HUES6 (cell line): ENCODE results near the gene RAD54L.

Experiments
- H3K27ac ChIP-seq: 2 replicates; pipeline ENCODE4 v1.7.0; 2013; ENCODE audit warnings: low read depth, mild to moderate bottlenecking, low read length, inconsistent platforms
- H3K27me3 ChIP-seq: 2 replicates; pipeline ENCODE4 v1.6.1; 2013; ENCODE audit warnings: low read length; ENCODE audit not compliant: control insufficient read depth, insufficient read depth
- H3K36me3 ChIP-seq: 2 replicates; pipeline ENCODE4 v1.6.1; 2013; ENCODE audit warnings: low read length; ENCODE audit not compliant: control insufficient read depth, insufficient read depth
- H3K4me1 ChIP-seq: 2 replicates; pipeline ENCODE4 v1.6.1; 2013; ENCODE audit warnings: low read length; ENCODE audit not compliant: control insufficient read depth, insufficient read depth
- H3K4me3 ChIP-seq: 2 replicates; pipeline ENCODE4 v1.5.1; 2013; ENCODE audit warnings: low read depth, low read length
- H3K9ac ChIP-seq: one replicate; pipeline ENCODE4 v1.6.1; 2013; ENCODE audit warnings: mild to moderate bottlenecking, low read length
- H3K9me3 ChIP-seq: 2 replicates; pipeline ENCODE4 v1.6.1; 2013; ENCODE audit warnings: low read depth, low read length; ENCODE audit not compliant: control insufficient read depth, insufficient read depth

The RAD54L gene

DNA sequence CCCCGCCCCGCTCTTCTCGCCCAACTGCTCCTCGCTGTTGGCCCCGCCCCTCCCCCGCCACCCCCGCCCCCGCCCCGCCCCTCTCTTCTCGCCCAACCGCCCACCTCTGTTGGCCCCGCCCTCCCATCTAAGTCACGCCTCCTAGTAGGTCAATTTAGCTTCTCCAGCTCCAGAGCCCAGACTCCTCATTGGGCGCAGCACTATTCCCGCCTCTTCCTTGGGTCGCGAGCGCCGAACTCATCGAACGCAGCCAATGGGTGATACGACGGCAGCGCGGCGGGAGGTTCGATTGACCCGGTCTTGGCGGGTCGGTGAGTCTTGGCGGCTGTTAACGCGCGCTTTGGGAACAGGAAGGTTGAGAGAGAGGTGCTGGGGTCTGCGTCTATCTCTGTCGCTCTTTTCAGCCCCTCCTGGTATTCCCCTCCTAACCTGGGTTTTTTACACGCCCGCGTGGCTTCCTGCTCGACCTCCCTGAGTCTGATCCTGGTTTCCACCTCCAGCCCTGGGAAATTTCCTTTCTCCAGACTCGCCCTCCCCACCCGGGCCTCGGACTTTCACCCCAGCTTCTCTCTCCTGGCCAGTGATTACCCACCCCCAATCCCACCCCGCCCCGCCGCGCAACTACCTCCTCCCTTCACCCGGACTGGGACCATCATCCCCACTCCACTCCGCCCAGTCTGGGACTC lies at the start of gene RAD54L:
RAD54L (plus strand) TSS at position 328 of the 686 bp plus-strand sequence. CDS start 643 bp downstream, outside the sequence.
- Histone ChIP-seq H3K27ac (peak within 1 kb of the TSS; percentile 10; the same call in 1 of the 2 replicates), H3K4me3 (peak within 1 kb of the TSS; percentile 92), H3K36me3 (peaks cover 39% of the 10 kb centered on the region), H3K4me1 (peaks cover 13% of the 10 kb centered on the region; the same call in 1 of the 2 replicates), H3K27me3 (no peaks in the 10 kb centered on the region), H3K9ac (peak within 1 kb of the TSS; percentile 96), H3K9me3 (no peaks in the 10 kb centered on the region)

- Histone ChIP-seq H3K36me3 (peaks cover 15% of the 10 kb centered on the region), H3K4me1 (peaks cover 7% of the 10 kb centered on the region; the same call in 1 of the 2 replicates), H3K27ac (no peak within 1 kb of the TSS; the same call in 1 of the 2 replicates)
These were observed 49.4 kb upstream of the RAD54L start, which contains the start of gene POMGNT1 for GRCh38 chr1:46197964-46198811. Gene POMGNT1, minus strand, starts transcription at chr1:46198434. Its CDS starts 613 bp downstream, at chr1:46197821.

DNA sequence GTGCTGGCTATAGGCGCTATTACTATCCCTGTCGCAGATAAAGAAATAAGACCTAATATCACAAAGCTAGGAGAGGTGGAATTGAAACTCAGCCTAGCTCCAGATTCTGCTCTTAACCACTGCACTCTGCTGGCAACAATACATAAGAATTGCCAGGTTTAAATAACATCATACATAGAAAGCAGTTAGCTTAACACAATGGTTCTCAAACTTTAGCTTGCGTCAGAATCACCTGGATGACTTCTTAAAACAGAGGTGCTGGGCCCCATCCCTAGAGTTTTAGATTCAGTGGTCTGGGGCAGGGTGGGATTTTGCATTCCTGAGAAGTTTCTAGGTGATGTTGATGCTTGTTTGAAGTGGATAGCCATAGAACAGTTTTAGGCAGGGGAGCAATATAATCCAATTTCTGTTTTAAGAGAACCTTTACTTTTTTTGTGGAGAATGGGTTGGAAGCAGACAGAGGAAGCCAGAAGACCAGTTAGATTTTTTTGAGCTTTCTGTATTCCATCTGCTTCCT lies 48.3 kb upstream of the RAD54L start:
- Histone ChIP-seq H3K4me1 (peaks cover 12% of the 10 kb centered on the region), H3K9me3 (no peaks in the 10 kb centered on the region), H3K4me3 (peak overlapping the region; percentile 81; the same call in 1 of the 2 replicates), H3K27me3 (no peaks in the 10 kb centered on the region), H3K36me3 (peaks cover 8% of the 10 kb centered on the region; the same call in 1 of the 2 replicates), H3K27ac (no peak overlapping the region), H3K9ac (no peak overlapping the region)

More at GRCh38 chr1:46197964-46198811, 49.4 kb upstream of the RAD54L start, which contains the start of gene POMGNT1:
- Histone ChIP-seq H3K9me3 (no peaks in the 10 kb centered on the region), H3K27me3 (no peaks in the 10 kb centered on the region), H3K4me3 (peak within 1 kb of the TSS; percentile 81), H3K9ac (peak within 1 kb of the TSS; percentile 74)

DNA sequence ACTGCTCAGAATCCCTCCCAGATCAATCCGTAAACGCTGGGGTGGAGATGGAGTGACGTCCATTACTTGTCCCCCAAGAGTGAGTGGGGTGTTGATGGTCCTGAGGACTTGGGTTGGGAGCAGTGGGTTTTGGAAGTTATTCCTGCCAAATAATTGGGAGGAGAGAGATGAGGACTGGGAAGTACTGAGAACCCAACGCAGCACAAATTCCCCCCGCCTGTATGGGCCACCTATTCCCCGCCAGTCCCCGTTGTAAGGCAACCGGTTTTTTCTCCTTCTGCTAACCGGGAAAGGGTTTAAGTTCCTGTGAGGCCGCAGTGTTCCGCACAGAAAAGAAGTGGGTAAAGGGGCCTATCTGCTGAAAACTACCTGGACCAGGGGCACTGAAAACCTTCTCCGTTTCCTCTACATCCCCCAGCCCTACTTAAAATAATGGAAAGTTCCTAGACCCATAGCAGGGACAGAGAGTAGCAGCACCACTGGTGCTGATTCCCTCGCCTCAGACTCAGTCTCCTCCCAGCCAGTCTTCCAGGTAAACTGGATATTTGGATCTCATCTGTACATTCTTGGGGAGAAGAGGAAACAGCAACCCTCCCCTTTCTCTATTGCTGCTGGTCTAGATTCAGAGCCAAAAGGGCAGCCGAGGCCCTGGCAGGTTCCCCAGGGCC lies 43.7 kb upstream of the RAD54L start:
- H3K27me3 ChIP-seq, result no peaks in the 10 kb centered on the region
- H3K36me3 ChIP-seq, result no peaks in the 10 kb centered on the region
- peaks cover 17% of the 10 kb centered on the region for H3K4me1 ChIP-seq
- H3K9me3 ChIP-seq, result no peaks in the 10 kb centered on the region
- no peak overlapping the region for H3K27ac ChIP-seq
- H3K9ac ChIP-seq, result peak overlapping the region; percentile 63
- peak overlapping the region; percentile 94 for H3K4me3 ChIP-seq

DNA sequence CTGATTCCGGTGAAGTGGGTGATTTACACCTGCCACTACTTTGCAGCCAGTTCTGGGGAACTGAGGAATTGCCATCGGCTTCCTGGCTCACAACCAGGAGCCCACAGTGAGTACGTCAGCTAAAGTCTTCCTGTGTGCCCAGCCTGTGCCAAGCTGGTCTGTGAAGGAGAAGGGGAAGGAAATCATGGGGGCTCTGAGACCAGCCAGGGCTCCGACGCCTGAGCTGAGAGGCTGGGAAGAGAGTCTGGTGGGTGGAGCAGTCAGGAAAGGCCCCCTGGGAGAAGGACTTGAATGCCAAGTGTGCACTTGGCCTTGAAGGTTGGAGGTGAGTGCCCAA lies 43.2 kb upstream of the RAD54L start:
- H3K36me3 ChIP-seq, result no peaks in the 10 kb centered on the region
- H3K4me1 ChIP-seq, result peaks cover 14% of the 10 kb centered on the region
- no peak overlapping the region for H3K27ac ChIP-seq
- no peaks in the 10 kb centered on the region for H3K27me3 ChIP-seq
- H3K4me3 ChIP-seq, result peak overlapping the region; percentile 94
- H3K9ac ChIP-seq, result no peak overlapping the region
- H3K9me3 ChIP-seq, result no peaks in the 10 kb centered on the region

DNA sequence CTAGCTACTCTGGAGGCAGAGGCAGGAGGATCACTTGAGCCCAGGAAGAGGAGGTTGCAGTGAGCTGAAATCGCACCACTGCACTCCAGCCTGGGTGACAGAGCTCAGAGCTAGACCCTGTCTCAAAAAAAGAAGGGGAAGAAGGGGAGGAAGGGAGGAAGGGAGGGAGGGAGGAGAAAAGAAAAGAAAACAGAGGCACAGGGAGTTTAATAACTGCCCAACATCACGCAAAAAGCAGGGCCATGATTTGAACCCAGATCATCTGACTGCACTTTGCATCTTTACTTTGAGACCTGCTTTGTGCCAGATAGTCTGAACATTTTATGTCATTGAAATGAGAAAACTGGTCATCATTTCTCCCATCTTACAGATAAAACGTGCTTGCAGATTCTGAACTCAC lies 42.4 kb upstream of the RAD54L start:
- Histone ChIP-seq H3K27ac (no peak overlapping the region), H3K9me3 (no peaks in the 10 kb centered on the region), H3K27me3 (no peaks in the 10 kb centered on the region), H3K4me1 (peaks cover 14% of the 10 kb centered on the region), H3K9ac (no peak overlapping the region), H3K36me3 (no peaks in the 10 kb centered on the region), H3K4me3 (no peak overlapping the region)

DNA sequence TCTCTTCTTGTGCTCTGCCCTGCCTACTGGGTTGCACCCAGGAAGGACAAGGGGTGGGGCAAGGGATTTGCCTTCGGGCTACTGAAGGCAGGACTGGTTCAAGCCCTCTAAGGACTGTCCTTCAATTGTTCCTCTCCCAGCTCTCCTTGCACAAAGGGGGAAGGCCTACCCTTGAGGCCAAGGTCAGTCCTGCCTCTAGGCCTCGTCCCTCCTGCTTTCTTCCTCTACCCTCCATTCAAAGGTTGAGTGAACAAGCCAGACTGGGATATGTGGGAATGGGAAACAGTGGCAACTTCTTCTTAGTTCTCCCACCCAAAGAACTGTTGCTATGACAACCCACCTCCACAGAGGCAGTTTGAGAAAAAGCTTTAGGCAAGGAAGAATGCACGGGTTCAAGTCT lies 41.8 kb upstream of the RAD54L start:
- H3K9ac ChIP-seq, result no peak overlapping the region
- no peak overlapping the region for H3K27ac ChIP-seq
- H3K36me3 ChIP-seq, result no peaks in the 10 kb centered on the region
- H3K4me3 ChIP-seq, result no peak overlapping the region
- H3K9me3 ChIP-seq, result no peaks in the 10 kb centered on the region
- no peaks in the 10 kb centered on the region for H3K27me3 ChIP-seq
- H3K4me1 ChIP-seq, result peaks cover 14% of the 10 kb centered on the region

- H3K36me3 ChIP-seq, result no peaks in the 10 kb centered on the region
- H3K4me3 ChIP-seq, result no peak overlapping the region
- peaks cover 14% of the 10 kb centered on the region for H3K4me1 ChIP-seq
- no peak overlapping the region for H3K9ac ChIP-seq
- no peaks in the 10 kb centered on the region for H3K27me3 ChIP-seq
- H3K27ac ChIP-seq, result no peak overlapping the region
- no peaks in the 10 kb centered on the region for H3K9me3 ChIP-seq
These were observed 41.2 kb upstream of the RAD54L start for GRCh38 chr1:46206399-46206798.

DNA sequence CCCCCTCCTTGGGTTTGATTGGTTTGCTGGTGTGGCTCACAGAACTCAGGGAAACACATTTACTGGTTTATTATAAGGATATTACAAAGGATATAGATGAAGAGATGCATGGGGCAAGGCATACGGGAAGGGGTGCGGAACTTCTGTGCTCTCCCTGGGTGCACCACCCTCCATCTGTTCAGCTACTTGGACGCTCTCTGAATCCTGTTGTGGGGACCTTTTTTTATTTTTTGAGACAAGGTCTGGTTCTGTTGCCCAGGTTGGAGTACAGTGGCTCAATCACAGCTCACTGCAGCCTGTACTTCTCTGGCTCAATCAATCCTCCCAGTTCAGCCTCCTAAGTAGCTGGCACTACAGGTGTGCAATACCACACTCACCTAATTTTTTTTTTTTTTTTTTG lies 37.0 kb upstream of the RAD54L start:
- Histone ChIP-seq H3K4me1 (peaks cover 4% of the 10 kb centered on the region; the same call in 1 of the 2 replicates), H3K36me3 (no peaks in the 10 kb centered on the region), H3K27ac (no peak overlapping the region), H3K4me3 (no peak overlapping the region), H3K27me3 (no peaks in the 10 kb centered on the region), H3K9me3 (no peaks in the 10 kb centered on the region), H3K9ac (no peak overlapping the region)

GRCh38 chr1:46211051-46211450 lies 36.5 kb upstream of the RAD54L start:
- H3K27me3 ChIP-seq, result no peaks in the 10 kb centered on the region
- no peaks in the 10 kb centered on the region for H3K9me3 ChIP-seq
- H3K4me3 ChIP-seq, result no peak overlapping the region
- no peaks in the 10 kb centered on the region for H3K36me3 ChIP-seq
- no peak overlapping the region for H3K9ac ChIP-seq
- H3K27ac ChIP-seq, result no peak overlapping the region
- no peaks in the 10 kb centered on the region; the same call in 1 of the 2 replicates for H3K4me1 ChIP-seq
